Thyroid gland (tissue), 4 donors: ENCODE data around the gene EXOC4.

ENCODE experiments used
- POLR2A ChIP-seq, 2 donors: fragments of 450-650 bp; IDR thresholded peaks; one replicate each; pipeline ENCODE4 v1.6.1; 2017; ENCODE audit warnings: antibody characterized with exemption in 2 of 2, mild to moderate bottlenecking in 2 of 2, moderate library complexity in 1 of 2
- TF ChIP-seq, protein P1 (sequence below), 6 experiments: fragments of 200-600 bp in 3 of 6; fragments of 450-650 bp in 3 of 6; sonication (generic) in 3 of 6; IDR thresholded peaks; one replicate each; pipeline ENCODE4 v1.5.1; 2016 to 2019; ENCODE audit warnings: antibody characterized with exemption in 6 of 6, mild to moderate bottlenecking in 2 of 6, inconsistent platforms in 1 of 6, moderate library complexity in 1 of 6

- TF ChIP-seq, protein P1, sequence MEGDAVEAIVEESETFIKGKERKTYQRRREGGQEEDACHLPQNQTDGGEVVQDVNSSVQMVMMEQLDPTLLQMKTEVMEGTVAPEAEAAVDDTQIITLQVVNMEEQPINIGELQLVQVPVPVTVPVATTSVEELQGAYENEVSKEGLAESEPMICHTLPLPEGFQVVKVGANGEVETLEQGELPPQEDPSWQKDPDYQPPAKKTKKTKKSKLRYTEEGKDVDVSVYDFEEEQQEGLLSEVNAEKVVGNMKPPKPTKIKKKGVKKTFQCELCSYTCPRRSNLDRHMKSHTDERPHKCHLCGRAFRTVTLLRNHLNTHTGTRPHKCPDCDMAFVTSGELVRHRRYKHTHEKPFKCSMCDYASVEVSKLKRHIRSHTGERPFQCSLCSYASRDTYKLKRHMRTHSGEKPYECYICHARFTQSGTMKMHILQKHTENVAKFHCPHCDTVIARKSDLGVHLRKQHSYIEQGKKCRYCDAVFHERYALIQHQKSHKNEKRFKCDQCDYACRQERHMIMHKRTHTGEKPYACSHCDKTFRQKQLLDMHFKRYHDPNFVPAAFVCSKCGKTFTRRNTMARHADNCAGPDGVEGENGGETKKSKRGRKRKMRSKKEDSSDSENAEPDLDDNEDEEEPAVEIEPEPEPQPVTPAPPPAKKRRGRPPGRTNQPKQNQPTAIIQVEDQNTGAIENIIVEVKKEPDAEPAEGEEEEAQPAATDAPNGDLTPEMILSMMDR (IDR thresholded peaks at IDR 0.05) = no peak
- no peak for TF ChIP-seq POLR2A (IDR thresholded peaks at IDR 0.05)
These were observed 706.6 kb downstream of the EXOC4 start for GRCh38 chr7:133959505-133959904.
